Neutrophil (primary cell): ENCODE measurements around the gene RHBDL1.

Source experiments
- H3K27ac ChIP-seq: fragments of 200-600 bp; sonication (generic); 2 replicates; pipeline ENCODE4 v1.5.1; 2016; ENCODE audit warnings: mild to moderate bottlenecking, moderate library complexity
- H3K27me3 ChIP-seq: fragments of 200-600 bp; sonication (generic); 2 replicates; pipeline ENCODE4 v1.6.0; 2016; ENCODE audit warnings: mild to moderate bottlenecking
- H3K36me3 ChIP-seq: fragments of 200-600 bp; sonication (generic); 2 replicates; pipeline ENCODE4 v1.5.1; 2017
- H3K4me1 ChIP-seq, 2 experiments: fragments of 200-600 bp in 1 of 2; sonication (generic) in 1 of 2; 1 replicate in 1 of 2; 2 replicates in 1 of 2; pipeline versions ENCODE4 v1.5.1 to v1.6.1; 2013 to 2016; ENCODE audit warnings: low read depth in 1 of 2, low read length in 1 of 2, mild to moderate bottlenecking in 1 of 2, moderate library complexity in 1 of 2; ENCODE audit not compliant: control insufficient read depth in 1 of 2, insufficient read depth in 1 of 2
- H3K4me3 ChIP-seq, 2 experiments: fragments of 200-600 bp in 1 of 2; sonication (generic) in 1 of 2; 1 replicate in 1 of 2; 2 replicates in 1 of 2; pipeline ENCODE4 v1.5.1; 2013 to 2016; ENCODE audit warnings: low read depth in 1 of 2, low read length in 1 of 2, mild to moderate bottlenecking in 1 of 2, moderate library complexity in 1 of 2
- H3K9me3 ChIP-seq: fragments of 200-600 bp; sonication (generic); 2 replicates; pipeline ENCODE4 v1.5.1; 2016
- TF ChIP-seq, protein P1 (sequence below): fragments of 200-600 bp; sonication (generic); IDR thresholded peaks from 2 replicates; pipeline ENCODE4 v1.5.1; 2016; ENCODE audit warnings: antibody characterized with exemption

RHBDL1 gene

DNA sequence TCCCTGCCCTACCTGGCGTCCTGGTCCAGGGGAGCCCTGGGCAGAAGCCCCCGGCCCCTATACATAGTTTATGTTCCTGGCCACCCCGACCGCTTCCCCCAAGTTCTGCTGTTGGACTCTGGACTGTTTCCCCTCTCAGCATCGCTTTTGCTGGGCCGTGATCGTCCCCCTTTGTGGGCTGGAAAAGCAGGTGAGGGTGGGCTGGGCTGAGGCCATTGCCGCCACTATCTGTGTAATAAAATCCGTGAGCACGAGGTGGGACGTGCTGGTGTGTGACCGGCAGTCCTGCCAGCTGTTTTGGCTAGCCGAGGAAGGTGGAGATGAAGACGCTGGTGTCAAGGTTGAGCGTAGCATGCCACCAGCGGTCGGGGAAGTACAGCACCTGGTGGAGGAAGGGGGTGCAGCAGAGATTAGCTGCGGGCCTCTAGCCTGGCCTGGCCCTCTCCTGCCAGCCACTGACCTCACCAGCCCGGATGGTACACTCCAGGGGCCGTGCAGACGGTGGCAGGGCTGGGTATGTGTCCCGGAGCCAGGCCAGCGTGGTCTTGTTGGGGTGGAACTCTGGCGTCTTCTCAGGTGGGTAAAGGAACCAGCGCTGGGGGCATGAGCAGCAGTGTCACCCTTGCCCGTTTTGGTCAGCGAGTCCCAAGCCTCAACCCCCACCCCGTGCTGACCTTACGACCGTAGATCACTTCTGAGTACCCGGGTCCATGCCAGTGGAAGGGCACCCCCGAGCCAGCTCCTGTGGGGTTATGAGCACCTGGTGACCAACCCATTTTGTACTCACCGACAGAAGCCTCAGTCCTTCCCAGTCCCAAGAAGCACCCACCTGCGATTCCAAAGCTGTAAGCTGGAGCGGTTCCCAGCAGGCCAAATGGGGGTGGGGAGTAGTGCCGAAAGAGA is 7.3 kb downstream of the RHBDL1 start:
- H3K27me3 ChIP-seq, result peaks cover 7% of the 10 kb centered on the region
- no peaks in the 10 kb centered on the region for H3K9me3 ChIP-seq
- H3K4me3 ChIP-seq, result no peak overlapping the region
- H3K27ac ChIP-seq, result no peak overlapping the region
- peaks cover 20% of the 10 kb centered on the region for H3K36me3 ChIP-seq
- TF ChIP-seq, protein P1, sequence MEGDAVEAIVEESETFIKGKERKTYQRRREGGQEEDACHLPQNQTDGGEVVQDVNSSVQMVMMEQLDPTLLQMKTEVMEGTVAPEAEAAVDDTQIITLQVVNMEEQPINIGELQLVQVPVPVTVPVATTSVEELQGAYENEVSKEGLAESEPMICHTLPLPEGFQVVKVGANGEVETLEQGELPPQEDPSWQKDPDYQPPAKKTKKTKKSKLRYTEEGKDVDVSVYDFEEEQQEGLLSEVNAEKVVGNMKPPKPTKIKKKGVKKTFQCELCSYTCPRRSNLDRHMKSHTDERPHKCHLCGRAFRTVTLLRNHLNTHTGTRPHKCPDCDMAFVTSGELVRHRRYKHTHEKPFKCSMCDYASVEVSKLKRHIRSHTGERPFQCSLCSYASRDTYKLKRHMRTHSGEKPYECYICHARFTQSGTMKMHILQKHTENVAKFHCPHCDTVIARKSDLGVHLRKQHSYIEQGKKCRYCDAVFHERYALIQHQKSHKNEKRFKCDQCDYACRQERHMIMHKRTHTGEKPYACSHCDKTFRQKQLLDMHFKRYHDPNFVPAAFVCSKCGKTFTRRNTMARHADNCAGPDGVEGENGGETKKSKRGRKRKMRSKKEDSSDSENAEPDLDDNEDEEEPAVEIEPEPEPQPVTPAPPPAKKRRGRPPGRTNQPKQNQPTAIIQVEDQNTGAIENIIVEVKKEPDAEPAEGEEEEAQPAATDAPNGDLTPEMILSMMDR, result no peak
- peaks cover 33 to 54% of the 10 kb centered on the region in 2 experiments for H3K4me1 ChIP-seq

GRCh38 chr16:683396-684070 is 8.1 kb downstream of the RHBDL1 start:
- Histone ChIP-seq H3K36me3 (peaks cover 20% of the 10 kb centered on the region), H3K27ac (peak overlapping the region; percentile 88), H3K27me3 (no peaks in the 10 kb centered on the region), H3K4me3 (peak overlapping the region; percentile 81 to 82), H3K9me3 (no peaks in the 10 kb centered on the region), H3K4me1 (peaks cover 33 to 53% of the 10 kb centered on the region in 2 experiments)
- TF ChIP-seq, protein P1, result no peak

DNA sequence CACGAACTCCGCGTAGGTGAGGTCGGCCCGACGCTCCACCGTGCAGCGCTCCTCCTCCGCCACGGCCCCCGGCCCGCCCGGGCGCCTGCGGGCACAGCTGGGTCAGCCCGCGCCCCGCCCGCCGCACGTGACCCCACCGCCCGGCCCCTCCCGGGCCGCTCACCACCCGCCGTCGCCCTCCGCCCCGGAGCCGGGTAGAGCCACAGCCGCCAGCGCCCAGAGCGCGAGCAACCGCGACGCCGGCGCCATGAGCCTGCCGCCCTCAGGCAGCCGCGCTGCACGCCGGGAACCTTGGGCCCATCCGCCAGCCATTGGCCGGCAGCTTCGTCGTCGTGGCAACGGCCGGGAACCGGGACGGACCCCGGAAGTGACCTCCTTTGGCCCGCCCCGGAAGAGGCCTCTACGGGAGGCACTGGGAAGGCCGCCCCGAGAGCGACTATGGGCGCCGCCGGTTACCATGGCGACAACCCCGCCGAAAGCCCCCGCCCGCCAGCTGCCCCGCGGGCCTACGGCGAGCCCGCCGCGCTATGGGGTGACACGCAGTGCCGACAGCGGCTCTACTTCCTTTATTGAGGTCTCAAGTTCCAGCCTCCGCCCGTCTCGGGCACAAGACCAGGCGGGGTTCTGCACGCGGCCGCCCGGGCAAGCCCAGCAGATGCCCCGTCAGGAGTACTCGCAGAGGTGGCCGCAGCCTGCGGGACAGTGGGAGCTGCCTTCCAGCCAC is 8.8 kb downstream of the RHBDL1 start, which contains the start of gene JMJD8:
Gene JMJD8, minus strand, starts transcription at position 264 of the 724 bp plus-strand sequence. Its CDS starts 15 bp downstream, at position 249.
- Histone ChIP-seq H3K27me3 (no peaks in the 10 kb centered on the region), H3K27ac (peak within 1 kb of the TSS; percentile 88), H3K36me3 (peaks cover 20% of the 10 kb centered on the region), H3K4me3 (peak within 1 kb of the TSS; percentile 81 to 82), H3K4me1 (peaks cover 35 to 50% of the 10 kb centered on the region in 2 experiments), H3K9me3 (no peaks in the 10 kb centered on the region)
- TF ChIP-seq, protein P1, result no peak

- H3K4me1 ChIP-seq, result peaks cover 43 to 49% of the 10 kb centered on the region in 2 experiments
- no peaks in the 10 kb centered on the region for H3K9me3 ChIP-seq
- TF ChIP-seq, protein P1, result no peak
- peak overlapping the region; percentile 88 for H3K27ac ChIP-seq
- H3K36me3 ChIP-seq, result peaks cover 20% of the 10 kb centered on the region
- peak overlapping the region in 1 of 2 experiments; percentile 82 for H3K4me3 ChIP-seq
- H3K27me3 ChIP-seq, result no peaks in the 10 kb centered on the region
Observed at GRCh38 chr16:684961-685696, 9.7 kb downstream of the RHBDL1 start.

DNA sequence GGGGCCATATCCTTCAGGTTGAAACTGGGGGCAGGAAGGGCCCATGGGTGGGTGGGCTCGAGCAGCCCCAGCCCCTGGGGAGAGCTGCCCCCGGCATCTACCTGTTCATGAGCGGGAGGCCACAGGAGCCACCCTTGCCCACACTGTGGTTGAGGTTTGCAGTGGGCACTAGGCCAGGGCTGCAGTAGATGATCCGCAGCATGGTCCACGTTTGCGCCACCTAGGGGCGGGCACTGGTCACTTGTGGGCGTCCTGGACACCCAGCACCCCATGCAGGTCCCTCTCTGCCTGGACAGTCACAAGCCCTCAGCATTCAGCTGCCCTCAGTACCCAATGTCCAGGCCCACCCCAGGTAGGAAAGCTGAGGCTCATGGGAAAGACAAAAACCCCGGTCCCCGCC is 10.5 kb downstream of the RHBDL1 start:
- peaks cover 20% of the 10 kb centered on the region for H3K36me3 ChIP-seq
- H3K9me3 ChIP-seq, result no peaks in the 10 kb centered on the region
- no peak overlapping the region for H3K4me3 ChIP-seq
- H3K27me3 ChIP-seq, result peaks cover 4% of the 10 kb centered on the region
- H3K27ac ChIP-seq, result no peak overlapping the region
- H3K4me1 ChIP-seq, result peaks cover 37 to 50% of the 10 kb centered on the region in 2 experiments
- TF ChIP-seq, protein P1, result no peak
